Stimulated activated CD8-positive, alpha-beta memory T cell treated with anti-CD3 and anti-CD28 coated beads, Interleukin-4, amount 100 ng/mL, for 24 hours (primary cell): ENCODE results near the gene NOS2.
A peak's percentile ranks its signal among the peaks of the same experiment; 100 is the strongest.
"Not testable (repeated sequence)": the region's sequence is repeated elsewhere in the genome, so short reads cannot be mapped to it uniquely, and the experiment has no call there.

ENCODE experiments used
- DNase-seq: peaks from one replicate; pipeline ENCODE4 v3.0.0-alpha.2; 2020; ENCODE audit warnings: low read depth

The NOS2 gene

GRCh38 chr17:27783440-27784350 is 16.6 kb downstream of the NOS2 start:
- DNase-seq: no peak

GRCh38 chr17:27782791-27783206 is 17.5 kb downstream of the NOS2 start:
- no peak for DNase-seq

GRCh38 chr17:27780828-27781404 is 19.4 kb downstream of the NOS2 start:
- DNase-seq: no peak

GRCh38 chr17:27780092-27780827 is 20.1 kb downstream of the NOS2 start:
- no peak for DNase-seq

- DNase-seq: no peak
Measured at GRCh38 chr17:27778183-27778582, 22.1 kb downstream of the NOS2 start.

GRCh38 chr17:27776882-27777624 is 23.3 kb downstream of the NOS2 start:
- DNase-seq: no peak

GRCh38 chr17:27771586-27771985 is 28.7 kb downstream of the NOS2 start:
- no peak for DNase-seq

GRCh38 chr17:27770877-27771276 is 29.5 kb downstream of the NOS2 start:
- DNase-seq: no peak

GRCh38 chr17:27768858-27769410 is 31.4 kb downstream of the NOS2 start:
- no peak for DNase-seq

- DNase-seq: no peak
Measured at GRCh38 chr17:27766438-27766837, 33.9 kb downstream of the NOS2 start.

GRCh38 chr17:27765353-27765752 is 35.0 kb downstream of the NOS2 start:
- no peak for DNase-seq

- DNase-seq: no peak
Measured at GRCh38 chr17:27764589-27764988, 35.7 kb downstream of the NOS2 start.

GRCh38 chr17:27762527-27763305 is 37.6 kb downstream of the NOS2 start:
- no peak for DNase-seq

GRCh38 chr17:27760931-27761330 is 39.4 kb downstream of the NOS2 start:
- DNase-seq: not testable (repeated sequence)

GRCh38 chr17:27760069-27760885 is 40.1 kb downstream of the NOS2 start:
- DNase-seq: peak; percentile 53

- DNase-seq: no peak
Measured at GRCh38 chr17:27759528-27759927, 40.8 kb downstream of the NOS2 start.

- peak; percentile 38 for DNase-seq
Measured at GRCh38 chr17:27756467-27757371, 43.6 kb downstream of the NOS2 start.

- no peak for DNase-seq
Measured at GRCh38 chr17:27755706-27756466, 44.4 kb downstream of the NOS2 start.
